ENCODE data around the gene HORMAD2.
"Not testable (repeated sequence)": the region's sequence is repeated elsewhere in the genome, so short reads cannot be mapped to it uniquely, and the experiment has no call there.

Gene HORMAD2

GRCh38 chr22:30216272-30216671 is 136.0 kb downstream of the HORMAD2 start:
- DNase-seq: not testable (repeated sequence)

GRCh38 chr22:30216710-30217109 is 136.4 kb downstream of the HORMAD2 start:
- DNase-seq: no peak
- intact Hi-C loops (cut with DNase I): no loop called here

More at GRCh38 chr22:30216272-30216671, 136.0 kb downstream of the HORMAD2 start:
- intact Hi-C loops (cut with DNase I): not testable (repeated sequence)

DNA sequence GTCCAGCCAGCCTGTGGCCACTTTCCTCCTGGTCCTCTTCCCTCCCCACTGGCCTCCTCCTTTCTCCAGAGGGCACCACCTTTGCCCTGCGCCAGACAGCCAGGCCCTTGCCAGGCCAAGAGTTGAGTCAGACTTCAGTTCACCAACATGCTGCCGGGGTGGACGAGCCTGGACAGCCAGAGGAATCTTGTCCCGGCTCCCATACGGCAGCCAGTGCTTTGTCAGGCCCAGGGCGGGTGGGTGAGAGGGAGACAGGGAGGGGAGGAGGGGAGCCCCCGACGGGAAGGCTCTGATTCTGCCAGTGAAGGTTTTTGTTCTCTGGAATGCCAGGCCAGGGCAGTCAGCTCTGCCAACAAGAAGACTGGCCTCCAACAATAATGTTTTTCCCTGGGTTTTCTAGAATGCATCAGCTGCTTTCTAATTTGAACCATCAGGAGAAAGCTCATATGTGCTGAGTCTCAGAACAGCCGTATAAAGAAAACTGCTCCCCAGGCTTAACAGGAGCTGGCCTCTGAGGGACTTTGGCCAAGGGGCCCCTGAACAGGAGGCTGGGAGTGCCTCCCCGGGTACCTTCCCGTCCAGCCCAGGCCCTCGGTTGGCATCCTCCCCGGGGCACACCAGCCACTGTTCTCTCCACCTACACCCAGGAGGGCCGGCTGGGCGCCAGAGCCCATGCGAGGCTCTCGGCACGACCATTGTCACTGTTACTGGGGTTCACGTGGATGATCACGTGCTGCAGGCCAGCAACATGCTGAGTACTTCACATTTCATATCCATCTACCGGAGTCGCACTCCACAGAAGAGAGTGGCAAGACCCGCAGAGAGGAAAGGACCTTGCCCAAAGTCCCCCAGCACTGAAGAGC is 137.7 kb downstream of the HORMAD2 start:
- peak in 19 of 42 donors; percentile 15 to 77 (median 43) for DNase-seq
- intact Hi-C loops (cut with DNase I): no loop called here

DNA sequence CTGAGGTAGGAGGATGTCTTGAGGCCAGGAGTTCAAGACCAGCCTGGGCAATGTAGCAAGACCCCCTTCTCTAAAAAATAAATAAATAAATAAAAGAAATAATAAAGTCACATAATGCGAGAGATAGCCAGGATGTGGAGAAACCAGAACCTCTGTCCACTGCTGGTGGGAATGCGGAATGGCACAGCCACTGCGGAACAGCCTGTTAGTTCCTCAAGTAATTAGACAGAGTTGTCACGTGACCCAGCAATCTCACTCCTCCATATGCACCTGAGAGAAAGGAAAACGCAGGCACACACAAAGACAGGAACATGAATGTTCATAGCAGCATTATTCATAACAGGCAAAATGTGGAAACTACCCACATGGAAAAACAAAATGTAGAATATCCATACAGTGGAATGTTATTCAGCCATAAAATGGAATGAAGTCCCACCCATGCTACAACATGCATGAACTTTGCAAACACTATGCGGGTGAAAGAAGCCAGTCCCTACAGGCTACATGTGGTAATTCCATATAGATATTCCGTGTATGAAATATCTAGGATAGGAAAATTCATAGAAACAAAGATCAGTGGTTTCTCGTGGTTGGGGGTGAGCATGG is 138.9 kb downstream of the HORMAD2 start:
- no peak for DNase-seq
- intact Hi-C loops (cut with DNase I): no loop called here

GRCh38 chr22:30219668-30220278 is 139.5 kb downstream of the HORMAD2 start:
- intact Hi-C loops (cut with DNase I): no loop called here
- DNase-seq: no peak

GRCh38 chr22:30220338-30221012 is 140.2 kb downstream of the HORMAD2 start:
- DNase-seq: no peak
- intact Hi-C loops (cut with DNase I): no loop called here

- no peak for DNase-seq
Observed at GRCh38 chr22:30221121-30221992, 141.1 kb downstream of the HORMAD2 start.

GRCh38 chr22:30222321-30222720 is 142.1 kb downstream of the HORMAD2 start:
- intact Hi-C loops (cut with DNase I): no loop called here
- no peak for DNase-seq

More at GRCh38 chr22:30221121-30221992, 141.1 kb downstream of the HORMAD2 start:
- intact Hi-C loops (cut with DNase I): no loop called here

GRCh38 chr22:30223303-30223702 is 143.0 kb downstream of the HORMAD2 start:
- intact Hi-C loops (cut with DNase I): no loop called here
- DNase-seq: no peak

GRCh38 chr22:30224161-30224857 is 144.0 kb downstream of the HORMAD2 start:
- DNase-seq: no peak
- intact Hi-C loops (cut with DNase I): no loop called here

DNA sequence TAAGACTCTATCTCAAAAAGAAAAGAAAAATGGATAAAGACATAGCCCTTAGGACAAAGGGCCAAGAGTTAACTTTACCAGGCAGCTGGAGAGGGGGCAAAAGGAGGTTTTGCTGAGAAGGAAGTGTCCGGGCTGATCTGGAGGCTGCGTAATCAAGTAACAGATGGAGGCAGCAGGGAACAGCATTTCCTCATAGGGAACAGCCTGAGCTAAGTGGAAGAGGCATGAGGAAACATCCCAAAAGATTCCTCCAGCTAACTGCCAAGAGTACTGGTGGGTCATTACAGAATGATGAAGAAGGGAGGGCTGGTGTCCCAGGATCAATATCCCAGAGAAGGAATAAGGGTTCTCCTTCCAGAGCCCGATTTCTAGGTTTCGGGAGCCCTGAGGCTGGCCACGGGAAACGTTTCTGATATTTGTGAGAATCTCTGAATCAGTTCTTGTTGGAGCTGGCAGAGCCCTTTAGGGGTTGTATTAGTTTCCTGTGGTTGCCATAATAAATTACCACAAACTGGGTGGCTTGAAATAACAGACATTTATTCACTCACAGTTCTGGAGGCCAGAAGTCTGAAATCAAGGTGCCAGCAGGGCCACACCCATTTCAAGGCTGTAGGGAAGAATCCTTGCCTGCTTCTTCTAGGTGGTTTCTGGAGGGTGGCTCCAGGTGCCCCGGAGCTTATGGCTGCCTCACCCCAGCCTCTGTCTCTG is 145.1 kb downstream of the HORMAD2 start:
- DNase-seq: no peak
- intact Hi-C loops (cut with DNase I): no loop called here

DNA sequence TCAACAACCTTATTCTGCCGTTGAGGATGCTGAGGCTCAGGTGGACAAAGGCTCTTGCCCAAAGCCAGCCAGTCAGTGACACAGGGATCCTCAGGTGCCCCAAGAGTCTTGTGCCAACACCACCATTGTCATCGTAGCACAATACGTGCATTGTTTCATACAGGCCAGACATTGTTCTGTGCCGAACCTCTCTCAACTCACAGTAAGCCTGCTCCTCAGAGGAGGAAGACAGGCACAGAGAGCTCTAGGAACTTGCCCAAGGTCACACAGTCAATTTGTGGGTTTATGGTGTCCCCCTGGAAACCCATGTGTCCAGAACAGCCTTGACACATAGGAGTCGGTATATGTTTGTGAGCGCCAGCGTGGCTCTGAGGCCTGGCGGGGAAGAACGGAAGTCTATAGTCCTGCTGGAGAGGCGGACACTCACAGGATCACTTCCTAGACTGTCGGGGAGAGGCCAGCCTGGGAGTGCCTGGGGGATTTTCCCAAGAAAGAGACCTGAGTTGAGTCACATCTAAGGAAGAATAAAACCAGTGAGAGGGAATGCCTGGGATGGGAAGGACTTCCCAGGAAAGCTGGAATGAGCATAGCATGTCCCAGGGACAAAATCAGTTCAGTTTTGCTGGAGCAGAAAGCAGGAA is 146.0 kb downstream of the HORMAD2 start:
- intact Hi-C loops (cut with DNase I): no loop called here
- DNase-seq: no peak
